HG03103 (cell line): ENCODE measurements around the gene SLC25A38.

Experiments used
- ATAC-seq: cut with Tn5 transposase; IDR thresholded peaks from one replicate; pipeline ENCODE4 v1.9.1; 2021; ENCODE audit warnings: low read depth; ENCODE audit not compliant: unreplicated experiment

The SLC25A38 gene

GRCh38 chr3:39428745-39429201 lies 45.6 kb downstream of the SLC25A38 start:
- no peak for ATAC-seq

- ATAC-seq = no peak
These were observed 46.3 kb downstream of the SLC25A38 start for GRCh38 chr3:39429466-39429865.

- no peak for ATAC-seq
These were observed 49.2 kb downstream of the SLC25A38 start for GRCh38 chr3:39432342-39432741.

DNA sequence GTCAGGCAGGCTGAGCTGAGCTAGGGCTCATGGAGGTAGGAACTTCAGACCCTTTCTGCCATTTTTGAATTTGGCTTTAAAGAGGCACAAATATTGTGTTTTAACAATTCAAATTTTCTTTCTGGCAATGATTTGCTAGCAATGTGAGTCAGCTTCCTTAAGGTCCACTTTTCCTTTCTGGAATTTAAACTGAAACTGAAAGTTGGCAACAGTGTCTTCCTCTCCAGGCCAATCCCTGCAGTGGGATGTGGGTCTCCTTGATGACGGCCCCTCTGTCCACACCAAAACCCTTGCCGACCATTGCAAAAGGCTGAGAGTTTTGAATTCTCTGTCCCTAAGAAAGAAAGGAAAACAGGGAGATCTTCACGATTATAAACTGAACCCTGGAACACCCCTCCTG lies 50.5 kb downstream of the SLC25A38 start:
- ATAC-seq = no peak

- no peak for ATAC-seq
These were observed 51.4 kb downstream of the SLC25A38 start for GRCh38 chr3:39434574-39434973.

GRCh38 chr3:39435006-39435748 lies 52.0 kb downstream of the SLC25A38 start:
- ATAC-seq = no peak

DNA sequence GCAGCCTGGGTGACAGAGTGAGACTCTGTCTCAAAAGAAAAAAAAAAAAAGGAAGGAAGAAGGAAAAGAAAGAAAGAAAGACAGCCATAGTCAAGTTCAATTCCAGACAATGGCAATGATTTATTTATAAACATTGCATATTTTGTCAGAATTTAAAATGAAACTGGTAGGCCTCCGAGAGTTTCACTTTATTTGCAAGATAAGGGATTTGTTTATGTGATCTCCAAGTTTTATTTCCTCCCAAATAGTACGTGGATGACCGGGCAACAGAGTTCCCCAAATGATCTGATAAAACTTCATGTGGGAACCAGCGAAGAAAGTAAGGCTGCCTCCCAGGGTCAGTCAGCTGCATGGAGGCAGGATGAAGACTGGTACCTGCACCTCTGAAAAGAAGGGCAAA lies 55.7 kb downstream of the SLC25A38 start:
- ATAC-seq = no peak

- no peak for ATAC-seq
These were observed 57.1 kb downstream of the SLC25A38 start for GRCh38 chr3:39440316-39440715.

- no peak for ATAC-seq
These were observed 60.4 kb downstream of the SLC25A38 start for GRCh38 chr3:39443530-39443929.

- ATAC-seq = no peak
These were observed 62.8 kb downstream of the SLC25A38 start for GRCh38 chr3:39445927-39446326.

DNA sequence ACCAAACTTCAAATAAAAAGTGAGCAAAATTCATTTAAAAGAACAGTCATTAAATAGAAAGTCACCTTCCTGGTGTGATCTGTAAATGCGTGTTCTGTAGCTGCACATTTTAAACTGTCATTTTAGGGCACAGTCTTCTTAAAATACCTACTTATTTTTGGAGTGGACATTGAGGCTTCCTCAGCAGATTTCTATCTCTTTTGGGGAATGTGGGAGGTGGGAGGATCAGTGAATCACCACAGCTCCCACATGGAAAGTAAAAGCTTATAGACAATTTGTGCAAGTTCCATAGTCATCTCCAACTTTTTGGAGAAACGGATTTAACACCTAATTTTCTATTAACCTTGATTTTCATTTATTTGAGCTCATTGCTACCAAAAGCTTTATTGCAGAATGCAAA lies 63.3 kb downstream of the SLC25A38 start:
- ATAC-seq = no peak
